CD4-positive, alpha-beta T cell treated with Interleukin-17A for 1 hour (primary cell): Measurements from ENCODE around the gene CLBA1.

Experiments
- DNase-seq: peaks from one replicate; pipeline ENCODE4 v3.0.0-alpha.2; 2020

CLBA1 gene

DNA sequence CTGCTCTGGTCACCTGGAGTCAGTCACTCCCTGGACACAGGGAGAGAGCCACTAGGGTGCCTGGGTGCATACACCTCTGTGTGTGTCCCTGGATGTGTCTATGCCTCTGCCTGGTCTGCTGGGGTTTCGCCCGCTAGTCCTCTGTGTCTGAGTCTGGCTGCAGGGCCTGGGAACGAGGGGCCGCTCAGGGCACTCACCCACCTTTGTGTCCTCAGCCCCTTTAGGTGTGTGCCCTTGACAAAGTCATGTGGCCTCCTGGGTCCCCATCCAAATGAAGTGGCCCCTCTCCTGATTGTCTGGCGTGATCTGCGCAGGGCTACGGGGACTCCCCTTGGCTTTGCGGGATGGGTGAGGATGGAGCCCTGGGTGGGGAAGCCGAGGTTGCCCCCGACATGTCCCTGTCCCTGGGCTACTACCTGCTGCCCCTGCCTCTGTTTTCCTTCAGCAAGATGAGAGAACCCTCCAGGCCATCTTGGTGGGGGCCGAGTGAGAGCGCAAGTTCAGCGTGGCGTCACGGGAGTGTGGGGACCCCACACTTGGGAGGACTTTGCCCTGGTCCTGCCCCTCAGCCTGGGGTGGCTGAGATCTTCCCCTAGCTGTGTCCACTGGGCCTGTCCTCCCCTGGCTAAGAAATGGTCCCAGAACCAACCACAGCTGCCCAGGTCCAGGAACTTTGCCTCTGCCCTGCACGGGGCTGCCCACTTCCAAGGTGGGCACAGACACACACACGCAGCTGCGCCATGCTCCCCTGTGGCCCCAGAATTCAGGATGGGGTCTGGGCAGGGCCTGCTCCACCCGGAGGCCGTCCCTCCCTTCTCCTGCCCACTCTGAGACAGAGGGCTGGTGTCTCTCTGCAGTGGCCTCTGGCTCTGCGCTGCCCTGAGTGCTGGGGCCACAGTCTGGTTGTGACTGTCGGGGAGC, 4.7 kb upstream of the CLBA1 start:
- DNase-seq: no peak

GRCh38 chr14:104981699-104982541, 3.7 kb upstream of the CLBA1 start:
- DNase-seq: no peak

DNA sequence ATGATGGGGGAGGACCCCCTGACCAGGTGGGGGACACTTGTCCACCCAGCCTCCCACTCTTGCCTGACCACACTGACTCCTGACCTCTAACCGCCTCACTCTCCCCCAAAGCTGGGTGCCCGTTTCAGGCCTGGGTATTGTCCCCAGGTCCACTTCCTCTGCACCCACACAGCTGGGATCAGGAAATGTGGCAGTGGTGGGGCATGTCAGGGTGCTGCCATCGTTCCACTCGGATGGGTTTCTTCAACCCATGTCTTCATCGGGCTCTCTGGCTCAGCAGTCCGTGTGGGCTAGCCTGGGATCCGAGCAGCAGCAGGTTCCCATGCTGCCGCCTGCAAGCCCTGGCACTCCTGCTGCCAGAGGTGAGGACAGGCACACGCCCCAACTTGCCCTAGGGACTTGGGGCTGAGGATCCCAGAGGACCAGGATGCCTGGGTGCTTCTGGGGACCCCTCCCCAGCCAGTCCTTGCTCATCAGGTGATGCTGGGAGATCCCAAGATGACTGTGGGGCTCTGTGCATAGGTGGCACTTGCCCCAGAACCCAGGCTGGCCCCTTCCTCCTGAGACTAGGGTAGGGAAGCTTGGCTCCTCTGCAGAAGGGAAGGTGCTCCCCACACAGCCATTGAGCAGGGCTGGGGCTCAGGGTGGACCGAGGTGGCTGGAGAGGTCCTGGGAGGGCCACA, 2.9 kb upstream of the CLBA1 start:
- no peak for DNase-seq

DNA sequence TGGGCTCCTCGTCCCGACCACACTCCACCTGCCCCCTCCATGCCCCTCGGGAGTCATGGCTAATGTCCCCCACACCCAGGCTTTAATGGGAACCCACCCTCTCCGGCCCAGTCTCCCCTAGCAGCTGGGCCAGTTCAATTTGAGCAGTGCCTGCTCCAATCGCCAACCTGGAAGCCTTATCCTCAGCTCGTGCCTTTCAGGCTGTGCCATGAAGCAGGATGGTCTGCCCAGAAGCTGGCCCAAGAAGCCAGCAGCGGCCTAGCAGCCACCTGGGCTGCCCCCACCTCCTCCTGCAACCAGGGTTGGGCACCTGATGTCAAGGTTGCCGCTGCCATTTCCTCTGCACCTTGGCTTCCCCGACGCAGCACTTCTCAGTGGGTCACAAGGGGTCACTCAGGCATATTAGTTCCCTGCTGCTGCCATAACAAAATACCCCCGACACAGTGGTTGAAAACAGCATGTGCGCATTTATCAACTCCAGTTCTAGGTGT, 2.3 kb upstream of the CLBA1 start:
- DNase-seq: no peak

- no peak for DNase-seq
Observed at GRCh38 chr14:104984056-104984894, 1.3 kb upstream of the CLBA1 start.

DNA sequence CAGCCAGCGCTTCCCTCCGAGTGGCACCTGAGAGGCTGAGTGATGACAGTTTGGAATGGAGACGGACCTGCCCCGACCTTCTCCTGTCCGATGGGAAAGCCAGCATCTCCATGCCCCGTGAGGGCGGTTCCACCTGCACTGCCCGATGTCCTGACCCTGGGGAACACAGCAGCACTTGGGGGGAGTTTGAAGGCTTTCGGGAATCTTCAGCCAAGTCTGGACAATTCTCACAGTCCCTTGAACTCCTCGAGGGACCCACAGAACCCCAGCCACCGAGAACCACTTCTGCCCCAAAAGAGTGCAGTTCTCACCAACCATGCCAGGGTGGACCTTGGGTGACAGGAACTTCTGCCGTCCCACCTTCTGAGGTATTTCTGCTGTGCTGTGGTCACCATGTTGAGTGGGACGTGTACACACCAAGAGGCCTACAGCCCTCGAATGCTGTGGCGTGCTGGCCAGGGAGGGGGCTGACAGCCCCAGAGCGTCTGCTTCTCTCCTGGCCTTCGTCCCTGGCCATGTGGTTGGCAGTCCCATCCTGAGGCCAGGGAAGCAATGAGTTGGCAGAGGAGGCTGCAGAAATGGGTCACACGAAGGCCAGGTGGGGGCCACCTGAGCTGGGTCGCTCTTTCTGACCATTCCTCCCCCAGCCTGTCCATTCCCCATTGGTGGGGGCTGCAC, 1.0 kb downstream of the CLBA1 start:
- DNase-seq: no peak

- no peak for DNase-seq
Observed at GRCh38 chr14:104989236-104989950, 3.8 kb downstream of the CLBA1 start.

DNA sequence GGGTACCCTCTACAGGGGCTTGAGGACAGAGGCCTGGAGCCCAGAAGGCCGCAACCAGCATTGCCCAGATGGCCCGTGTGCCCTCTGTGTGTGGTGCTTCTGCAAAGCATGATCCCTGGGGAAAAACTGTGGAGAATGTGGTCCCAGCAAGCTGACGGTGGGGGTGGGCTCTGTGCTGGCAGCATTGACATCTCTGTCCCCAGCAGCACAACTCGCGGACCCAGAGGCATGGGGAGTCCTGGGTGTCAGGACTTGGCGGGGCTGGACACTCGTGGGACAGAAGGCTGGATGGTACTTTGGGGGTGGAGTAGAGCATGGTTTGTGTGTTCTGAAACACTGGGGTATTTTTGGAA, 4.3 kb downstream of the CLBA1 start:
- DNase-seq: no peak

GRCh38 chr14:104991896-104992230, 6.3 kb downstream of the CLBA1 start:
- no peak for DNase-seq

DNA sequence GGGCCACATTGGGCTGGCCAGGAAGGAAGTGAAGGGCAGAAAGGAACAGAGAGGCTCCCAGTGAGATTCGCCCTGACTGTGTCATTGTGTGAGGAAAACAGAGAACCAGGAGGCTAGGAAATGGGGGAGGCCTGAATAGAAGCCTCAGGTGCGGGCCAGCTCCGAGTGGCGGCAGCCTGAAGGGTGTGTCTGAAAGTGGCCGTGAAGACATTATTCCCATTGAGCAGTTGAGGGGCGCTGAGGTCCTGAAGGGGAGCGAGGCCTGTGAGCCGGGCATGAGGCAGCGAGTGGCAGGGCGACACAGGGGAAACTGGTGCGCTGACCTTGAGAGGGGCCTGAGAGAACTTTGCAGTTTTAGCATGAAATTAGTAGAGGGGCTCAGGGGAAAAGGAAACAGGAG, 6.9 kb downstream of the CLBA1 start:
- no peak for DNase-seq

GRCh38 chr14:104993306-104993705, 7.7 kb downstream of the CLBA1 start:
- DNase-seq: no peak

GRCh38 chr14:104993808-104994591, 8.4 kb downstream of the CLBA1 start:
- DNase-seq: no peak

GRCh38 chr14:104994978-104995377, 9.4 kb downstream of the CLBA1 start:
- no peak for DNase-seq

DNA sequence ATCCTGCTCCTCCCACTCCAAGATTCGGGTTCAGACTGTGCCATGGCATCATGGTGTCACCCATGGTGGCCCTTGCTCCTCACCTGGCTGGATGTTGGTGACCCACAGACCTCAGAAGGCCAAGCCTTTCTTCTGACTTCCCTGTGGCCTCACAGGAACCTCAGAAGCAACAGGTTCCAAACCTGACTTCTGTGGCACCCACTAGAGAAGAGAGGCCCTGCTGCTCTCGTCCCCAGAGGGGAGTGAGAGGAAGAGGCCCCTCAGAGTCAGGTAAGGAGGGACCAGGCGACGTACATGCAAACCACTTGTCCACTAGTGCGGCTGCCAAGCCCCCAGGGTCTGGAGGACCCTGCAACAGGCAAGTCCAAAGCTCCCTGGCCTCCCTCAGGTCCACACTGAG, 10.4 kb downstream of the CLBA1 start:
- no peak for DNase-seq

DNA sequence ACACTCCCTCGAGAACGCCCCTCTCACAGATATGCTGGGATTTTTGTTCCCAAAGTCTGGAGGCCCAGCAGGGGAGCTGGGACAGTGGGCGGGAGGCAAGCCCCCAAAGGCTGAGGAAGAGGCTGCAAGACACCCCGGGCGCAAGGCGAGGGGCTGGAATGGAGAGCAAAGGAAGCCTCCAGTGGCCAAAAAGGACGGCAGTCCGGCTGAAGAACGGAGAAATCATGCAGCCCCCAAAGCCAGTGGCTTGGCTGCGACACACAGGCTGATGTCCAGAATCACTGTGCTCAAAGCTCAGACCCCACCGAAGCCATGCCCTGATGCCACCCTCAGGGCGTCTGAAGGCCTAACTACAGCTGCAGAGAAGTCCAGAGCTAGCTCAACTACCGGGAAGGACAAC, 10.9 kb downstream of the CLBA1 start:
- DNase-seq: no peak

- no peak for DNase-seq
Observed at GRCh38 chr14:104998801-104999200, 13.2 kb downstream of the CLBA1 start.

DNA sequence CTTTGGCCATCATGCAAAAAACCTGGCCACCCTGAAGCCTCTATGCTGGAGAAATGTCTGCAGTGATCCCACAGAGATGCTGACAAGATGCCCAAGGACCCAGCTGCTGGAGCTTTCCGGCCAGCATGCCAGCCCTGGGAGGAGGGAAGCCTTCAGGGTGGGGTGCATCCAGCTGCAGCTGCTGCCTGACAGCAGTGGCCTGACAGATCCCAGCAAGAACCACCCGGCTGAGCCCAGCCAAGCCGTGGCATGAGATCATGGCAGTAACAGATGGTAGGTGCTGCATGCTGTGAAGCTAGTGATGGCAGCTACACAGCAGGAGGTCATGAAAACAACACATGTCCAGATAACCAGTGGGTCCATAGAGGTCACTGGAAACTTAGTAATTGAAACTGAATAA, 13.8 kb downstream of the CLBA1 start:
- no peak for DNase-seq

DNA sequence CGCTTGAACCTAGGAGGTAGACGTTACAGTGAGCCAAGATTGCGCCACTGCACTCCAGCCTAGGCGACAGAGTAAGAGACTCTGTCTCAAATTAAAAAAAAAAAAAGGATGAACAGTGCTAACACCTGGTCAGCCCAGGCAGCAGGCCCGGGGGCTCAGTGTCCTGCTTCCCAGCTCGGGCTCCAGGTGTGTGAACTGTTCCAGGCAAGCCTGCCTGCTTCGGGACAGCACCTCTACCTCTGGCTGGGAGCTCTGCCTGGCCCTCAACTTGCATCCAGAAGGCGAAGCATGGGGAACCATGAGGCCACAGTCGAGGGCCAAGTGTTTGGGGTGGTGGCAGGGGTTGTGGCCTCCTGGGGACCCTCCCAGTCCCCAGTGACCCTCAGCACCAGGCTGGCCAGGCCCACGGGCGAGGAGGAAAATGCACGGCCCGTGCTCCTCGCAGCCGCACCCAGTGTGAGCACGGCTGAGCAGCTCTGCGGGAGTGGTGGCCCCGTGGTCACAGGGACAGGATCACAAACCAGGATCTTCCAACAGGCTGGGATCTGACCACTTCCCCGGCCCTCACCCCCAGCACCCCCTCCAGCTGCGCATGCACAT, 19.8 kb downstream of the CLBA1 start:
- DNase-seq: no peak

DNA sequence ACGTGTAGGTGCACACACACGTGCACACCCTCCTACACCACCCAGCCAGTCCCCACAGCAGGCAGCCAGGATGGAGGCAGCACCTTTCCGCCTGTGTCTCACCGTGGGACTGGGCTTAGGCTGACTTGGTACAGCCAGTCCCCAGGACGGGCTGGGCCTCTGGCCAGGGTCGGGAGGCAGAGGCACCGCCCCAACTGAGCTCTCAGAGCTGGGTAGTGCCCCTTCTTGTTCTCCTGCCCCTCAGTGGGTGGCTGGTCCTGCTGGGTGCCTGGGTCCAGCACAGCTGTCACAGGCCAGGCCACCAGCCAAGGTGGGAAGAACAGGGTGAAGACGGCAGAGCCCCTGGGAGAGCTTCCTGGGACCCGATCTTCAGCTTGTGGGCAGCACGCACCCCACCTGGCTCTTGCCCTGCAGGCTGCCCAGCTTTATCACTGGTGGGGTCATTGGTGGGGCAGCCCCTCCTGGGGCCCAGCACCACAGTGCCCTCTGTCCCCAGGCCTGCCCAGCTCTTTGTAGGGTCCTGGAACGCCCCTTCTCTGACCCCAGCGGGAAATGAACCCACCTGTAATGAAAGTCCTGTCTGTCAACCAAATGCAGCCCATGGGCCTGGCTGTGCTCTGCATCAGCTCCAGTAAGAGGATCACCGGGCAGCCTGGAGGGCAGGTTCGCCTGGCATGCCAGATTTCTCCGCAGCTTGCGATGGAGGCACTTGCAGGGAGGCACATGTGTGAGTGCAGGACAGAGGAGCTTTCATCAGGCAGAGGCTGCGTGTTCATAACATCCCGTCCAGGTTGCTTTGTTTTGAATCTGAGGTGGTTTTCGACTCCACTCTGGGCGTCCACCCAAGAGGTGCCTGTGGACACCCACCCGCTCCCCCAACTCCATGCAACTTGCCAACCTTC, 20.6 kb downstream of the CLBA1 start:
- DNase-seq: no peak
